Caki2 (cell line): ENCODE measurements around the gene LINC01488. TPM values are rescaled to one million over a fixed set of nuclear protein-coding genes. Genes with fewer than 3 reads are reported as not detected.
A peak's percentile ranks its signal among the peaks of the same experiment; 100 is the strongest.

ENCODE experiments used
- DNase-seq: peaks from one replicate; pipeline ENCODE4 v3.0.0-alpha.2; 2015; ENCODE audit warnings: low read depth
- in situ Hi-C: cut with HindIII; loops from 2 replicates; pipeline ENCODE4 v1.10.0; 2016; ENCODE audit warnings: low sequenced_read_pairs, low pct_unique_long_range_greater_than_20kb, mixed read lengths
- total RNA-seq: library from RNA; depleted of rRNA; stranded (reverse); fragments of >200 nt; shearing (Covaris generic); gene quantifications from 2 replicates; pipeline ENCODE4 v1.2.3, GENCODE V29; 2014; ENCODE audit warnings: low replicate concordance

Gene LINC01488
- total RNA-seq, 1 experiment from 2014 or later, result not detected

DNA sequence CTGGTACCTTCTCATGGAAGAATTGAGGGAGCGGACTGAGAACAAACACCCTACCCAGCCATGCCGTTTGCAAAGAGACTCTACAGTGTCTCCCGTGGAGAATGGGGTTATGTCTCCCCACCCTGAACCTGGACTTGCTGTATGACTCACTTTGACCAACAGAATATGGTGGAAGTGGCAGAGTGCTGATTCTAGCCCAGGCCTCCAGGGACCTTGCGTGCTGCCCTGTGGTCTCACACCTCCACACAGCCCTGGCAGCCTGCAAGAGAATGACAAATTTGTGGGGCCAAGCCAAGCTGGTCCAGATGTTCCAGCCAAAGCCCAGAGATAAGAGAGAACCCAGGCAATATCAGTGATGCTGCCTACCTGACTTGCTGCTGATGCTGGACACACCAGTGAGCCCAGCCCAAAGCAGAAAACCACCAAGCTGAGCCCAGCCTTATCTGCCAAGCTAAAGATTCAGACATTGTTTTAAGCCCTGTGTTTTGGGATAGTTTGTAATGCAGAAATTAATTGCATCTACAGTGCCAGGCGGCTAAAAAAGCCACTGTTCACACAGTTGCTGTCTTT lies 8.1 kb upstream of the LINC01488 start:
- in situ Hi-C loops, result no loop called here
- DNase-seq, result no peak

DNA sequence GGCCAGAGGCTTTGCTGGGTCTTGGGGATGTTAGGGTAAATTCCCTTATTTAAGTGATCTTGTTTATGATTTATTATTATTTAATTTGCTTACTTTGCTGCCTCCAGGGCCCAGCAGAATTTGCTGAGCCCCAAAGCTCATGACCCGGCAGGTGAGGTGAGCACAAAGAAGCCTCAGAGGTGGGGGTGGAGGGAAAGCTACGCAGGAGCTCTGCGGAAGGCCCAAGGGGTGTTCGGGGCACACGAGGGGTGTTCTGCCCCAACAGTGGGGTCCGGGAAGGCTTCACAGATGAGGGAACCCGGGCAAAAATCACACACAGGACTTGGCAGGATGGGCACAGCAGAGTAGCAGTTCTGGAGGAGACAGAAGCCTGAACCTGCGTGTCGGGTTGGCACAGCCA lies 6.7 kb upstream of the LINC01488 start:
- DNase-seq, result no peak
- in situ Hi-C loops, result no loop called here

DNA sequence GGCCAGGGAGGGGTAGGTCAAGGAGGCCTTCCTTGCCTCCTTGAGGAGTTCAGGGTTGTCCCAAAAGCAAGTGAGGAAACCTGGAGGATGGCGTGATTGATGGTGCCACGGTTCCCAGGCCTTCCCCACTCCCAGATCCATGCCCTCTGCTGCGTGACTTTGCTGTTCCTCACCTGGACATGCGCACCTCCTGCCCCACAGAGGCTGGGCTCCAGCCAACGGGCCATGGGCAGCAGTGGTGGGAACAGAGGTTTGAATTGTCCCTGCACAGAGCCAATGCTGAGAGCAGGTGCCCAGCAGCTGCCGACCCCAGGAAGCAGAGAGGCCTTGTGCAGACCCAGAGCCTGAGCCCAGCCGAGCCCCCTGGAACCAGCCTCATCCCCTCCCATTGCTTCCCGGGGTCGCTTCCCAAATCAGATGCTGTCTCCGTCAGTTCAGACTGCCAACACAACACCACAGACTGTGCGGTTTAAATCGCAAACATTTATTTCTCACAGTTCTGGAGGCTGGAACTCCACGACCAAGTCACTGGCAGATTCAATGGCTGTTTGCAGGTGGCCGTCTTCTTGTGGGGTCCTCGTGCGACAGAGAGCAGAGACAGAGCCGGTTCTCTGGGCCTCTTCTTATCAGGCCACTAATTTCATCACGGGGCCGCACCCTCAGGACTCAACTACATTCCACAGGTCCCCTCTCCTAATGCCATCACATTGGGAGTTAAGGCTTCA lies 6.2 kb upstream of the LINC01488 start:
- in situ Hi-C loops, result no loop called here
- DNase-seq, result no peak

GRCh38 chr11:69475866-69476471 lies 5.5 kb upstream of the LINC01488 start:
- in situ Hi-C loops, result no loop called here
- DNase-seq, result no peak

DNA sequence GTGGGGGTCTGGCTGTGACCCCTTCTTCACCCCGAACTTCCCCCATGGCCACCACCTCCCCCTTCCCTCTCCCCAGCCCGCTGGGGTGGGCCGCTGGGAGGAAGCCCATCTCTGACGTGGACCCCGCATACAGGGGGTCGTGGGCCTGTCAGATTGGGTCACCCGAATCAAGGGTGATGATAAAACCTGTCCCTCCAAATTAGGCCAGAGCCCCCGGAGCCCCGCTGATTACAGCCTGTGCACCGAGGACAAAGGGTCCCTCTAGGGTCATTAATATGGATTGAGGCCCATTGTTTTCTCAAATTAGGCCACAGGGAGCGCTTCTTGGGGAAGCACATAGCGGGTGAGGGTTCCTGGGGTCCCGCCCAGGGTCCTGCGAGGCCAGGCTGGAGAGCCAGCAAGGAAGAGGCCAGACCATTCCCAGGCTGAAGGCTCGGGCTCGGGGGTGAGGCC lies 4.9 kb upstream of the LINC01488 start:
- no peak for DNase-seq
- in situ Hi-C loops, result no loop called here

GRCh38 chr11:69477086-69477485 lies 4.4 kb upstream of the LINC01488 start:
- no peak for DNase-seq
- in situ Hi-C loops, result no loop called here

DNA sequence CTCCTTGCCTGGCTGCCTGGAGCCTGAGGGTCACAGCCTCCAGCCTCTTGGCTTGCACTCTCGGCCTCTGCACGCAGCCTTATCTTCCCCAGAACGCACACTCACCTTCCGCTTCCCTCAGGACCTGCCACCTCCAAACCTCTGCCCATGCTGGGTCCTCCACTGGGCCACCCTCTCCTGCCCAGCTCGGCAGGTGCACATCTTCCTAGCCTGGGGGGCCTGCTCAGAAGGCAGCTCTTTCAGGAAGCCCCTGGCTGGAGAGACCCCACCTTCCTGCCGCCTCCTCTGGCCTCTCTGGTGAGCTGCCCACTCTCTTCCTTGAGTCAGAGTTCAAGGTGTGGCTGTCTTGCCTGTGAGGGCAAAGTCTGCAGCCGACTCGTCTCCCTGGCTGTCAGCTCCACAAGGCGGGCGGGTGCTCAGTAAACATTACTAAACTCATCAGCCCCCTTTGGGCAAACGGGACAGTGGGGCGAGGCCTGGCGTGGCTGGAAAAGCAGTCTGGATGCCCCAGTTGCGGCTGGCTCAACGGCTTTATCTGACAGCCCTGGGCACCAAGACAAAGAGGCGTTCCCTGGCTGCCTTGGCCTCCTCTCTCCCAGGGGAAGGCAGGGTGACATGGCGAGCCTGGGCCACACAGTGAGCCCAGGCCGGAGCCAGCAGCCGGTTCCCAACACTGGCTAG lies 1.7 kb upstream of the LINC01488 start:
- peak; percentile 22 for DNase-seq
- in situ Hi-C loops, result no loop called here

- in situ Hi-C loops, result no loop called here
- no peak for DNase-seq
Measured at GRCh38 chr11:69480547-69481392, 693 bp upstream of the LINC01488 start.

DNA sequence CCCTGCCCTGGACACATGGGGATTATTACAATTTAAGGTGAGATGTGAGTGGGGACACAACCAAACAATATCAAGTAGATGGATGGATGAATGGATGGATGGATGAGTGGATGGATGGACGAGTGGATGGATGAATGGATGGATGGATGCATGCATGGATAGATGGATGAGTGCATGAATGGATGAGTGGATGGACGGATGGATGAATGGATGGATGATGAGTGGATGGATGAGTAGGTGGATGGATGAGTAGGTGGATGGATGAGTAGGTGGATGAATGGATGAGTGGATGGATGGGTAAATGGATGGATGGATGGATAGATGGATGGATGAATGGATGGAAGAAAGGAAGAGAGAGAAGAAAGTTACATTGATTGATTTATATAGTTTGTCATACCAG lies 859 bp downstream of the LINC01488 start:
- in situ Hi-C loops, result no loop called here
- DNase-seq, result no peak

- in situ Hi-C loops, result no loop called here
- DNase-seq, result no peak
Measured at GRCh38 chr11:69483170-69483569, 1.7 kb downstream of the LINC01488 start.

- no peak for DNase-seq
- in situ Hi-C loops, result no loop called here
Measured at GRCh38 chr11:69483691-69484426, 2.4 kb downstream of the LINC01488 start.

DNA sequence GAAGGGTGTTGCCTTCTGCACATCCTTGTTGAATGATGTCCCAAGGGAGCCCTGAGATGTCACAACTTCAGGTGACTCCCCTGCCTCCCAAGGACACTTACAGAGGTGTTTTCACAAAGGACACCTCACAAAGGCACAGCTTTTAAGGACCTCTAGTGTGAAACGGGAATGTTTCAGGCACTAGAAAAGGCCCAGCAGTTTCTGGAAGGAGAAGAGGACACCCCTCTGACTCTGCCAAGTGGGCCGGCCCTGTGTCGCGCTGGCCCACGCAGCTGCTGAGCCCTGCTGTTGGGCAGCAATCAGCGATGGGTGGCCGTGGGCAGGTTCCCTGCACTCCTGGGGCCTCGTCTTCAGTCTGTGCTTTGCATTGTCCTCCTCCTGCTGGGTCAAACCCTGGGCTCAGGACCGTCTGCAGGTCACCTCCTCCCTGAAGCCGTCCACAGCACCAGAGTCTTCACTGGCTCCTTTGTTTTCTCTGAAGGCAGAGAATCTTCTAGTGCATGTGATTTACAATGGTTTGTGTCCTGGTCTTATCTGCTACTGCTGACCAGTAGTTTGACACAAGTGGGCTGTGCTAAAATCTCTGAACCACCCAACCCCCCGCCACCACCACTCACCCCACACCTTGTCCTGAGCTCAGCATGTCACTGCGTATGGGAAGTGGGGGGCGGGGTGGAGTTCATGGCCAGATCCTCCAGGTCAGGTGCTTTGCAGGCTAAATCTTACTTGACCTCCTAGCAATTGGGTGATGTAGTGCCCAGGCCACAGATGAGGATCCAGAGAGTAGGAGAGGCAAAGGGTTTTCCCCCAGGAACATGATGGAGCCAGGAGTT lies 3.2 kb downstream of the LINC01488 start:
- in situ Hi-C loops, result no loop called here
- no peak for DNase-seq

GRCh38 chr11:69485337-69486041 lies 4.0 kb downstream of the LINC01488 start:
- in situ Hi-C loops, result no loop called here
- no peak for DNase-seq

DNA sequence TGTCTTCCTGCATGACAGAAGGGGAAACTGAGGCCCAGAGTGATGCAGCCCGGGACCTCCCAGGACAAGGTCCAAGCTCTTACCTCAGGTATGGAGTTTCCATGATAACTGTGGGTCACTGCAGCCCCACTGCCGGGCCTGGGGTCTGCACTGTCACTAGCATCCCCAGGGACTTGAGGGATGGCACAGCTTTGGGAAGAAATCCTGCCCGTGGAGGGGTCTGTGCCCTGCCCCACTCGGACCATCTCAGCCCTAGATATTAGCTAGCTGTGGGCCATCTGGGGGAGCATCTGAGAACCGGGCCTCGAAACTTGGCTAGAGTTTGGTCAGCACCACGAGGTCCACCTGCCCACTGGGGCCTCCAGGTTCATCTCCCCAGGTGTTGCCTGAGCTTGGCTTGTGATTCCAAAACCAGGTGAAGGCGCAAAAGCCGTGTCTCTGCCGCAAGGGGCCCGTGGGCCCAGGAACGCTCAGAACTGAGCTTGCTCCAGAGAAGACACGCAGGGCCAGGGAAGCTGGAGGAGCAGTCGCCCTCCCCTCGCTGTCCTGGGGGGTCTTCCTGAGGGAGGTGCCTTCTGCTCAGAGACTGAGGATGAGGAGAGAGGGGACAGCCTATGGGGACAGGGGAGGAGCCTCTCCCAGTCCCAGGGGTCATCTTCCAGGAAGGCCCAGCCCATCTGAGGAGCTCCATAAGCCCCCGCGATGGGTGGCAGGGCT lies 4.8 kb downstream of the LINC01488 start:
- in situ Hi-C loops, result no loop called here
- DNase-seq, result no peak

GRCh38 chr11:69486773-69487291 lies 5.4 kb downstream of the LINC01488 start:
- in situ Hi-C loops, result no loop called here
- no peak for DNase-seq

DNA sequence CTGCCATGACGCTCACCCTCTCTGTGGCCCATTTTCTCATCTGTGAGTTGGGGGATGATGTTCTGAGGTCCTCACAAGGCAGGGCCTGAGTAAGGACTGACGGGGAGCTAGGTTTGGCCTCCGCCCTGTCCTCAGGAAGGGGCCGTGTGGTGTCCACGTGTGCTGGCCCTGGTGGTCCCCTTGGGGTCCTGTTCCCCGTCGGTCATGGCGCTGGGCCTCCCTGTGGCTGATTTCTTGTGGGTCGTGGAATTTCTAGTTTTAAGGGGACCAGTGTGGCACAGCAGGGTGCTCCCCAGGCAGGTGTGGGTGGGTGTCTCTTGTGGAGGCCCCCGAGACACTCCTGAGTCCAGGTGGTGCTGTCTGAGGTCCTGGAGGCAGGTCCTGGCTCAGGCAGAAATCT lies 5.9 kb downstream of the LINC01488 start:
- DNase-seq, result no peak
- in situ Hi-C loops, result no loop called here
